ENCODE results near the gene CXCL3.

GRCh38 chr4:73989031-73989430 is 49.5 kb downstream of the CXCL3 start:
- TF ChIP-seq RAD21 (IDR thresholded peaks at IDR 0.05; ENCODE audit: low read depth) (no peak), EP300 (IDR thresholded peaks at IDR 0.05; ENCODE audit: borderline replicate concordance) (no peak), EGR1 (IDR thresholded peaks at IDR 0.05) (no peak), CEBPB (IDR thresholded peaks at IDR 0.05) (no peak), YY1 (IDR thresholded peaks at IDR 0.05; ENCODE audit: low read depth) (no peak), TCF12 (IDR thresholded peaks at IDR 0.05; ENCODE audit: low read depth) (no peak), TAF1 (IDR thresholded peaks at IDR 0.05; ENCODE audit: low read depth) (no peak), CREB1 (IDR thresholded peaks at IDR 0.05; ENCODE audit: low read depth) (no peak), ZBTB7A (IDR thresholded peaks at IDR 0.05; ENCODE audit: low read depth) (no peak), NFIC (IDR thresholded peaks at IDR 0.05) (no peak), TEAD4 (IDR thresholded peaks at IDR 0.05) (no peak)
- TF ChIP-seq, protein P1, sequence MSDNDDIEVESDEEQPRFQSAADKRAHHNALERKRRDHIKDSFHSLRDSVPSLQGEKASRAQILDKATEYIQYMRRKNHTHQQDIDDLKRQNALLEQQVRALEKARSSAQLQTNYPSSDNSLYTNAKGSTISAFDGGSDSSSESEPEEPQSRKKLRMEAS (IDR thresholded peaks at IDR 0.05): no peak
- TF ChIP-seq, protein P2, sequence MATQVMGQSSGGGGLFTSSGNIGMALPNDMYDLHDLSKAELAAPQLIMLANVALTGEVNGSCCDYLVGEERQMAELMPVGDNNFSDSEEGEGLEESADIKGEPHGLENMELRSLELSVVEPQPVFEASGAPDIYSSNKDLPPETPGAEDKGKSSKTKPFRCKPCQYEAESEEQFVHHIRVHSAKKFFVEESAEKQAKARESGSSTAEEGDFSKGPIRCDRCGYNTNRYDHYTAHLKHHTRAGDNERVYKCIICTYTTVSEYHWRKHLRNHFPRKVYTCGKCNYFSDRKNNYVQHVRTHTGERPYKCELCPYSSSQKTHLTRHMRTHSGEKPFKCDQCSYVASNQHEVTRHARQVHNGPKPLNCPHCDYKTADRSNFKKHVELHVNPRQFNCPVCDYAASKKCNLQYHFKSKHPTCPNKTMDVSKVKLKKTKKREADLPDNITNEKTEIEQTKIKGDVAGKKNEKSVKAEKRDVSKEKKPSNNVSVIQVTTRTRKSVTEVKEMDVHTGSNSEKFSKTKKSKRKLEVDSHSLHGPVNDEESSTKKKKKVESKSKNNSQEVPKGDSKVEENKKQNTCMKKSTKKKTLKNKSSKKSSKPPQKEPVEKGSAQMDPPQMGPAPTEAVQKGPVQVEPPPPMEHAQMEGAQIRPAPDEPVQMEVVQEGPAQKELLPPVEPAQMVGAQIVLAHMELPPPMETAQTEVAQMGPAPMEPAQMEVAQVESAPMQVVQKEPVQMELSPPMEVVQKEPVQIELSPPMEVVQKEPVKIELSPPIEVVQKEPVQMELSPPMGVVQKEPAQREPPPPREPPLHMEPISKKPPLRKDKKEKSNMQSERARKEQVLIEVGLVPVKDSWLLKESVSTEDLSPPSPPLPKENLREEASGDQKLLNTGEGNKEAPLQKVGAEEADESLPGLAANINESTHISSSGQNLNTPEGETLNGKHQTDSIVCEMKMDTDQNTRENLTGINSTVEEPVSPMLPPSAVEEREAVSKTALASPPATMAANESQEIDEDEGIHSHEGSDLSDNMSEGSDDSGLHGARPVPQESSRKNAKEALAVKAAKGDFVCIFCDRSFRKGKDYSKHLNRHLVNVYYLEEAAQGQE (IDR thresholded peaks at IDR 0.05; ENCODE audit: low read depth): no peak
- TF ChIP-seq, protein P3, sequence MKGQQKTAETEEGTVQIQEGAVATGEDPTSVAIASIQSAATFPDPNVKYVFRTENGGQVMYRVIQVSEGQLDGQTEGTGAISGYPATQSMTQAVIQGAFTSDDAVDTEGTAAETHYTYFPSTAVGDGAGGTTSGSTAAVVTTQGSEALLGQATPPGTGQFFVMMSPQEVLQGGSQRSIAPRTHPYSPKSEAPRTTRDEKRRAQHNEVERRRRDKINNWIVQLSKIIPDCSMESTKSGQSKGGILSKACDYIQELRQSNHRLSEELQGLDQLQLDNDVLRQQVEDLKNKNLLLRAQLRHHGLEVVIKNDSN (IDR thresholded peaks at IDR 0.05): no peak
